Thymus (tissue), 11 donors: ENCODE results near the gene FAM193A. TPM values are rescaled to one million over a fixed set of nuclear protein-coding genes. Genes with fewer than 3 reads are reported as not detected.

Source experiments
- DNase-seq, 9 donors: peaks; one replicate each; pipeline ENCODE4 v3.0.0-alpha.2; 2013; ENCODE audit warnings: low spot score in 9 of 9, low read depth in 6 of 9, missing footprints in 1 of 9
- H3K27ac ChIP-seq, 2 donors: one replicate each; pipeline ENCODE4 v1.5.1; 2013; ENCODE audit warnings: control low read depth in 1 of 2, low read depth in 1 of 2, low read length in 1 of 2, mild to moderate bottlenecking in 1 of 2, moderate library complexity in 1 of 2
- H3K27me3 ChIP-seq, 2 donors: one replicate each; pipeline ENCODE4 v1.5.1; 2013; ENCODE audit warnings: low read length in 1 of 2; ENCODE audit not compliant: control insufficient read depth in 2 of 2, insufficient read depth in 1 of 2
- H3K36me3 ChIP-seq, 2 donors: one replicate each; pipeline ENCODE4 v1.5.1; 2013; ENCODE audit warnings: low read length in 1 of 2, mild to moderate bottlenecking in 1 of 2, moderate library complexity in 1 of 2; ENCODE audit not compliant: control insufficient read depth in 2 of 2, insufficient read depth in 2 of 2
- H3K4me1 ChIP-seq, 2 donors: one replicate each; pipeline ENCODE4 v1.5.1; 2013; ENCODE audit warnings: low read length in 2 of 2; ENCODE audit not compliant: control insufficient read depth in 2 of 2, insufficient read depth in 2 of 2
- H3K4me3 ChIP-seq, 2 donors: one replicate each; pipeline ENCODE4 v1.5.1; 2013; ENCODE audit warnings: low read length in 2 of 2, control low read depth in 1 of 2, mild to moderate bottlenecking in 1 of 2
- H3K9me3 ChIP-seq, 2 donors: one replicate each; pipeline ENCODE4 v1.5.1; 2013; ENCODE audit warnings: low read length in 1 of 2, mild to moderate bottlenecking in 1 of 2; ENCODE audit not compliant: control insufficient read depth in 2 of 2, insufficient read depth in 1 of 2
- WGBS: extraction: QIAGEN DNeasy Blood & Tissue Kit; methylation state at CpG from one replicate; pipeline ENCODE4 v1.1.7; 2013; 5-methylcytosine and 5-hydroxymethylcytosine counted together
- polyA plus RNA-seq: library from polyadenylated mRNA; stranded (reverse); fragments of 200-250 nt; gene quantifications from one replicate; pipeline ENCODE4 v1.2.3, GENCODE V29; 2013
- total RNA-seq: library from RNA; stranded (reverse); fragments of 120-200 nt; gene quantifications from one replicate; pipeline ENCODE4 v1.2.4, GENCODE V29; 2013
- donor health status: healthy.

Gene FAM193A
- total and polyA plus RNA-seq, 2 donors: 9.0 to 13.8 TPM

GRCh38 chr4:2702770-2703169 is 166.3 kb downstream of the FAM193A start:
- no peaks in the 10 kb centered on the region for H3K27me3 ChIP-seq
- no peak overlapping the region for H3K4me3 ChIP-seq
- H3K36me3 ChIP-seq: peaks cover 61 to 64% of the 10 kb centered on the region in 2 donors
- H3K27ac ChIP-seq: no peak overlapping the region
- H3K4me1 ChIP-seq: no peaks in the 10 kb centered on the region
- H3K9me3 ChIP-seq: no peaks in the 10 kb centered on the region
- DNase-seq: no peak
- WGBS: 90% methylated on average over 7 of the region's 7 CpGs

- Histone ChIP-seq H3K4me3 (no peak overlapping the region), H3K27me3 (no peaks in the 10 kb centered on the region), H3K4me1 (peaks cover 0 to 11% of the 10 kb centered on the region in 2 donors), H3K9me3 (no peaks in the 10 kb centered on the region), H3K27ac (no peak overlapping the region), H3K36me3 (peaks cover 32 to 41% of the 10 kb centered on the region in 2 donors)
- WGBS: 94% methylated on average over 9 of the region's 9 CpGs
- DNase-seq: no peak
Measured at GRCh38 chr4:2712261-2712842, 175.9 kb downstream of the FAM193A start.

DNA sequence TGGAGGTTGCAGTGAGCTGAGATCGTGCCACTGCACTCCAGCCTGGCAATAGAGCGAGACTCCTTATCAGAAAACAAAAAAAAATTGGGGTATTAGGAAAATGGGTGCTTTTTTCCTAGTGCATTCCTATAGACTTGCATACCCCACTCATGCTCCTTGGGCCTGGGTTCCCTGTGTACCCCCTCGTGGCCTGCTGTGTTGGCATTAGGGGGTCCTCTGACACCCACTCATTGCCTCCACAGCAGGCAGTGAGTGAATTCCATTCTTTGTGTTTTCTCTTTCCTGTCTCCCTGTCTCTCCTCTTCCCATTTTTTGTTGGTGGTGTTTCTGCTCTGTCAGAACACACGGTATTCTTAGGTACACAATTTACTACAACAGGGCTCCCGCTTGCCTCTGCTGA is 176.9 kb downstream of the FAM193A start:
- WGBS: 96% methylated on average over 5 of the region's 5 CpGs
- no peak for DNase-seq
- Histone ChIP-seq H3K27ac (no peak overlapping the region), H3K36me3 (peaks cover 32 to 35% of the 10 kb centered on the region in 2 donors), H3K4me1 (peaks cover 0 to 11% of the 10 kb centered on the region in 2 donors), H3K4me3 (no peak overlapping the region), H3K9me3 (no peaks in the 10 kb centered on the region), H3K27me3 (no peaks in the 10 kb centered on the region)

- 62% methylated on average over 10 of the region's 10 CpGs for WGBS
- H3K27me3 ChIP-seq: no peaks in the 10 kb centered on the region
- H3K4me3 ChIP-seq: no peak overlapping the region
- no peaks in the 10 kb centered on the region for H3K9me3 ChIP-seq
- H3K27ac ChIP-seq: peak overlapping the region; percentile 33 to 71
- H3K4me1 ChIP-seq: peaks cover 0 to 11% of the 10 kb centered on the region in 2 donors
- DNase-seq: peak; percentile 3 to 66 (median 30)
- peaks cover 35 to 37% of the 10 kb centered on the region in 2 donors for H3K36me3 ChIP-seq
Measured at GRCh38 chr4:2714061-2714770, 177.8 kb downstream of the FAM193A start.

DNA sequence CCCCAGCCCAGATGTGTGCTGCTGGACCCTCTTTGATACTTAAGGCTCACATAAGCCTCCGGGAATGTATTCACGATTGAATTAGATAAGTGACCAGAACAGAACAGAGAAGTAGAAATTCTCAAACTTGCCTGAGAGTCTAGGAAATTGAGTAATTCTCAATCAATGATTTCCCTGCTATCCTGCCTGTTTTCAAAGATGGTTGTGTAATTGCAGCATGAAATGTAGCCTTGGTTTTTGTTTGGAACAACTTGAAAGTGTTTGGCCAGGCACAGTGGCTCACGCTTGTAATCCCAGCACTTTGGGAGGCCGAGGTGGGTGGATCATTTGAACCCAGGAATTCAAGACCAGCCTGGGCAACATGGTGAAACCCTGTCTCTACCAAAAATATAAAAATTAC is 178.5 kb downstream of the FAM193A start:
- Histone ChIP-seq H3K4me1 (peaks cover 0 to 11% of the 10 kb centered on the region in 2 donors), H3K27me3 (no peaks in the 10 kb centered on the region), H3K36me3 (peaks cover 37 to 38% of the 10 kb centered on the region in 2 donors), H3K9me3 (no peaks in the 10 kb centered on the region), H3K27ac (no peak overlapping the region), H3K4me3 (no peak overlapping the region)
- 96% methylated on average over 4 of the region's 4 CpGs for WGBS
- DNase-seq: no peak

GRCh38 chr4:2715426-2715825 is 179.0 kb downstream of the FAM193A start:
- Histone ChIP-seq H3K9me3 (no peaks in the 10 kb centered on the region), H3K27me3 (no peaks in the 10 kb centered on the region), H3K4me1 (peaks cover 0 to 11% of the 10 kb centered on the region in 2 donors), H3K36me3 (peaks cover 38 to 40% of the 10 kb centered on the region in 2 donors), H3K4me3 (no peak overlapping the region), H3K27ac (no peak overlapping the region)
- 86% methylated on average over 5 of the region's 5 CpGs for WGBS
- no peak for DNase-seq

DNA sequence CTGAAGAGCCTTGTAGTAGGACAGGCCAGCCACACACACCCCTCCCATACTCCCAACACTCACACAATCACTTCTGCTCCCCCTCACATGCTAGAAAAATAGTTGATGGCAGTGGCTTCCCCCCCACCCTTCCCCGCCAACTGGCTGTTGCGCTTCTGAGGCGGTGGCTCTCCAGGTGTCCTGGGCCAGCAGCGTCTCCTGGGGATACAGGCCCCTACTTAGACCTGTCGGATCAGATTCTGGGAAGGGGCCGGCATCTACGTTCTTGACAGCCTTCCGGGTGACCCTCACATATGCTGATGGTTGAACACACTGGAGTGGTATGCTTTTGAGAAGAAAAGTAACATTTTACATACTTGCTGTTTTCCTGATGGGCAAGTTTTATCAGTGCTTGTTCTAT is 179.8 kb downstream of the FAM193A start:
- 97% methylated on average over 8 of the region's 8 CpGs for WGBS
- no peaks in the 10 kb centered on the region for H3K27me3 ChIP-seq
- H3K27ac ChIP-seq: no peak overlapping the region
- no peak for DNase-seq
- no peak overlapping the region for H3K4me3 ChIP-seq
- H3K36me3 ChIP-seq: peaks cover 38 to 45% of the 10 kb centered on the region in 2 donors
- H3K4me1 ChIP-seq: peaks cover 0 to 11% of the 10 kb centered on the region in 2 donors
- no peaks in the 10 kb centered on the region for H3K9me3 ChIP-seq

DNA sequence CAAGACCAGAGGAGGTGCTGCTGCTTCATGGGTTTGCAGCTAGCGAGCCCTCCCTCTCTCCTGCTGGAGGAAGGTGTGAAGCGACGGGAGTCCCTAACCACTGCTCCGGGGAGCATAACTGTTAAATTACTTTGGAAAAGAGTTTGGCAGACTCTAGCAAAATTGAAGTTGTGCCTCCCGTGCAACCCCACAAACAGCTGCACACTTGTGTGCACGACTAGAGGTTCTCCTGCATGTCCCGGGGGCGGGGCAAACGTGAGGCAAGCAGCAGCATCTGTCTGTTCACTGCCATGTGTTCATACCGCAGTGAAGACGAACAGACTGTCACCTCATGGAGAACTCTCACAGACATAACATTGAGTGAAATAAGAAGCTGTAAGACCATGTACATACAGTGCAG is 185.1 kb downstream of the FAM193A start:
- WGBS: 95% methylated on average over 11 of the region's 11 CpGs
- DNase-seq: no peak

GRCh38 chr4:2722033-2722432 is 185.6 kb downstream of the FAM193A start:
- WGBS: 98% methylated on average over 9 of the region's 9 CpGs
- no peak for DNase-seq
- Histone ChIP-seq H3K27me3 (no peaks in the 10 kb centered on the region), H3K9me3 (no peaks in the 10 kb centered on the region), H3K4me3 (no peak overlapping the region), H3K4me1 (no peaks in the 10 kb centered on the region), H3K27ac (no peak overlapping the region), H3K36me3 (peaks cover 21 to 38% of the 10 kb centered on the region in 2 donors)

More for the DNA sequence above, 185.1 kb downstream of the FAM193A start:
- H3K36me3 ChIP-seq: peaks cover 25 to 43% of the 10 kb centered on the region in 2 donors
- H3K4me3 ChIP-seq: no peak overlapping the region
- H3K9me3 ChIP-seq: no peaks in the 10 kb centered on the region
- H3K27ac ChIP-seq: no peak overlapping the region
- no peaks in the 10 kb centered on the region for H3K27me3 ChIP-seq
- no peaks in the 10 kb centered on the region for H3K4me1 ChIP-seq
